Cardiac septum (tissue), 1 donor: ENCODE data around the gene NPTX1. TPM values are rescaled to one million over a fixed set of nuclear protein-coding genes. Genes with fewer than 3 reads are reported as not detected.

Experiments used
- DNase-seq: peaks from one replicate; pipeline ENCODE4 v3.0.0-alpha.2; 2020; ENCODE audit warnings: low spot score
- intact Hi-C: fragments of 100-400 bp; cut with DNase I; formaldehyde crosslinking; loops from one replicate; pipeline ENCODE4 v1.14.0; 2022
- total RNA-seq: library from RNA; stranded (reverse); fragmentation: NEBNext Ultra II Directional; extraction: Animal tissue kit (Norgen Biotek cat#: 25700); gene quantifications from one replicate; pipeline ENCODE4 v1.2.1, GENCODE V29; 2021
- donor health status: DM: no; HTN: no; CAD: no.

The NPTX1 gene
- total RNA-seq, 1 donor from 2014 or later, result 0.62 TPM

GRCh38 chr17:80464486-80464885, 11.9 kb downstream of the NPTX1 start:
- no peak for DNase-seq
- intact Hi-C loops, result no loop called here

- intact Hi-C loops, result no loop called here
- no peak for DNase-seq
These were observed 12.5 kb downstream of the NPTX1 start for GRCh38 chr17:80463784-80464400.

GRCh38 chr17:80461528-80462160, 14.8 kb downstream of the NPTX1 start:
- DNase-seq, result no peak
- intact Hi-C loops, result no loop called here

DNA sequence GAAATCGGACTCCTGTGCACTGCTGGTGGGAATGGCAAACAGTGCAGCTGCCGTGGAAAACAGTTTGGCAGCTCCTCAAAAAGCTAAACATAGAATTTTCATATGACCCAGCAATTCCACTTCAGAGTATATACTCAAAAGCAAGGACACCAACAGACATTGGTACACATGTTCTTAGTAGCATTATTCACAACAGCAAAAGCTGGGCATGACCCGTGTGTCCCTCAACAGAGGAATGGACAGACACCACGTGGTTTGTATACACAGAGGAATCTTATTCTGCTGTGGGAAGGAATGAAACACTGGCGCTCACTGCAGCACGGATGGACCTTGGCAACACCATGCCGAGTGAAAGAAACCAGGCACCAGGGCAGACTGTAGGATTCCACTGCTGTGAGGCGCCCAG, 16.0 kb downstream of the NPTX1 start:
- intact Hi-C loops, result no loop called here
- DNase-seq, result no peak

DNA sequence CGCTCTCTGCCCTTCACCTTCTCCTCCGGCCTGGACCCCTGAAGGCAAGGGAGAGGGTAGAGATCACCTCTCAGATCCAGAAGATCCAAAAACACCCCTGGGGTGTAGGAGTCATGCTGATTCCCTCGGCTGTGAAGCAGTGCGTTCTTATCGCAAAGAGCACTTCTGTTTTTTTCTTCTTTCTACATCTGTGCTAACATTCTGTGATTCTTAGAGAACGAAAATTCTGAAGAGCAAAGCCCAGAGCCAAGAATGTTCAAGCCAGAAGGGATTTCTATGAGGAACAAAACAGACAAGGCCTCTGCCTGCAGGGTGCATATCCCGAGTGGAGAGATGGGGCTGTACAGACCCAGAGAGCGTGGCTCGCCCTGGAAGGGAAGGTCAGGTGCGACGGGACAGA, 17.2 kb downstream of the NPTX1 start:
- no peak for DNase-seq
- intact Hi-C loops, result loop anchor here (10.0 kb wide), 1 partner anchor 406 kb away; no protein-coding TSS in a partner anchor

GRCh38 chr17:80458016-80458415, 18.4 kb downstream of the NPTX1 start:
- intact Hi-C loops, result loop anchor here (10.0 kb wide), 1 partner anchor 407 kb away; no protein-coding TSS in a partner anchor
- no peak for DNase-seq

DNA sequence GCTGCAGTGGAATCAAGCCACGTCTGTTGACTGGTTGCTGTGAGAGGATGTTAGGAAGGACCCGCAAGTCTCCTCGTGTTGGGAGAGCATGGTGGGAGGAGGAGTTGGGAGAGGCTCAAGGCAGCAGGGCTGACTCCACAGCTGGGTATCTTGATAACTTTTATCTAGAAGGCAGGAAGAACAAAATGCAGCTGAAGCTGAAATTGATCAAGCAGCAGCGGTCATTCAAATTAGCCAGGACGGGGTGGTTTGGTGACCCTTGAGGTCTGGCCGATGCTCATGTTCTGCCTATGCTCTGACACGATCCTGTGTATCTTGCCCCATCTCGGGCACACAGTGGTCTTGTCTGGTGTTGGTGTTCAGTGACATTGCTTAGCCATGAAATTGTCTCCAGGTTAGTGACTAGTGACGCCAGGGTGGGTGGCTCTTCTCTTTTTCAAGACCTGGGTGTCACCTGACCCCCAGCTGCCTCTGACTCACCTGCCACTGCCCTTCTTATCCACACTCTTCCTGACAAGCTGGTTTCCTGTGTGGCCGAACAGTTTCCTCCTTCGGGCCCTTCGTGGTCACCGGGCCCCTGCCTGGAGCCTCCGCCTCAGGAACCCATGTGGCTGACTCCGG, 19.1 kb downstream of the NPTX1 start:
- intact Hi-C loops, result loop anchor here (10.0 kb wide), 1 partner anchor 407 kb away; no protein-coding TSS in a partner anchor
- DNase-seq, result no peak

DNA sequence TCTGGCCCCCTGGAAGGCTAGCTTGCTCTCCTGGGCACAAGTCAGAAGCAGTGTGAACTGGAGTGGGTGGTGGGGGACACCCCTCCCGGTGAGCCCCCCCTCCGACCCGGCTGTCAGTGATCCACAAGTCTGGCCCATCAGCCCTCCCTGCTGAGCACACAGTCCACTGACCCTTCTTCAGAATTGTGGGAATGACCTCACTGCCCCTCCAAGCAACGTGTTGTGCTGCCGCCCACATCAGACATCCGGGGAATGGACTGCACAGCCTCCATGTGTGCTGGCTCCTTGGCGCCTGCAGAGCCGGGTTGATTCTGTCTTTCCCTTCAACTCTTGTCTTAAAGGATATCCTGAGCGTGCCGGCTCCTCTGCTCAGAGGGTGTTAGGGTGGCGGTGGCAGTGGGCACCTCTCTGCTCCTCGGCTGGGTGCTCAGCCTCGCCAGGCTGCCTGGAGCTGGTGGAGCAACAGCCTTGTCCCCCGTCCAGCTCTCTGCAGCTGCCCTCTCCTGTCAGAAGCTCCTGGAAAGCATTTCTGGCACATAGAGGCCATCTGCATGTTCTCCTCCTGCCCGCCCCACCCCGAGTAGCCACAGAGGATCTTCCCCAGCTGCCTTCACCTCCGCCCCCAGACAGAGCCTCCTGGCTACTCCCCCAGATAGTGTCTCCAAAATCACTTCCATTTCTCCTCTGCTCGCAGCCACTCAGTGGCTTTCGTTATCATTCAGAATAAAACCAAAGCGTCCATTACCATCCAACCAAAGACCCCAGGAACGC, 19.8 kb downstream of the NPTX1 start:
- DNase-seq, result no peak
- intact Hi-C loops, result loop anchor here (10.0 kb wide), 1 partner anchor 408 kb away; no protein-coding TSS in a partner anchor

DNA sequence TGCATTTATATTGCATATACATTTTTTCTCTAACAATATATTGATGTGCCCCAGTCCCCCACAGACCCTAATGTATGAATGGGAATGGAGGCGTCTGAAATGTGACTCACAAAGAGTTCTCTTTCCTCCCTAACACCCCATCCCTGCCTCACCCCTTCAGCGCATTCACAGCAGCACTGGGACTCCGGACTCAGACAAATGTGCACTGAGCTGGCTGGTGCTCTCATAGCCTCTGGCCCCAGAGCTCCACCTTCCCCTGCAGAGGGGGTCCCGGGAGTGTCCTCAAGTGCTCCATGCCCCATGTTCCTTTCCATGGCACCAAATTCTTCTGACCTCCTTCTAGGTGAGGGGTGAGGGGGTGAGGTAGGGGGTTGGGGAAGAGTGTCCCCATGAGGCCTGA, 20.6 kb downstream of the NPTX1 start:
- no peak for DNase-seq
- intact Hi-C loops, result loop anchor here (2.0 to 10.0 kb wide), 2 partner anchors 89 to 409 kb away; partner anchors contain the start of gene RPTOR

GRCh38 chr17:80455336-80455710, 21.1 kb downstream of the NPTX1 start:
- no peak for DNase-seq
- intact Hi-C loops, result loop anchor here (2.0 to 10.0 kb wide), 2 partner anchors 89 to 409 kb away; partner anchors contain the start of gene RPTOR

- intact Hi-C loops, result loop anchor here (1.0 to 10.0 kb wide), 3 partner anchors 39 to 410 kb away; partner anchors contain the start of genes ENDOV and RPTOR
- peak; percentile 97 for DNase-seq
These were observed 21.7 kb downstream of the NPTX1 start for GRCh38 chr17:80454557-80455335.

DNA sequence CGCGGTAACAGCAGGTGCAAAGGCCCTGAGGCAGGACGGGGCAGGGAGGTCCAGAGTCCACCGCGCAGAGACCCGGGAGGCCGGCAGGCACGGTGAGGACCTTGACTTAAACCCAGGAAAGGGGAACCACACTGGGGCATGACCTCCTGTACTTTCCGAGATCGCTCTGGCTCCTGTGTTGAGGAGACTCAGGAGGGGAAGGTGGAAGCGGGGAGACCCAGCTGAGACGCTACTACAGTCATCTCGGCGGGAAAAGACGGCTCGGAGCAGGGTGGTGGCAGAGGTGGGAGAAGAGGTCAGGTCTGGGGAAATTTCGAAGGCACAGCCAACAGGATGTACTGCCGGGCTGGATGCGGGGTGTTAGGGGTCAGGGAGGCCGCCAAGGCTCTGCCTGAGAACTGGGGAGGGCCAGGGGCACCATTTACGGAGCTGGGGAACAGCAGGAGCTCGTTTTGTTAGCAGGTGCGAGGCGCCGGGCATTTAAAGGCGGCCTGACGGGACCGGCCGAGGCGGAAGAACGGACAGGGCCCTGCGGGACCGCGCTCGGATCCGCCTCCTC, 22.3 kb downstream of the NPTX1 start:
- intact Hi-C loops, result loop anchor here (1.0 to 10.0 kb wide), 3 partner anchors 39 to 411 kb away; partner anchors contain the start of genes ENDOV and RPTOR
- DNase-seq, result no peak

DNA sequence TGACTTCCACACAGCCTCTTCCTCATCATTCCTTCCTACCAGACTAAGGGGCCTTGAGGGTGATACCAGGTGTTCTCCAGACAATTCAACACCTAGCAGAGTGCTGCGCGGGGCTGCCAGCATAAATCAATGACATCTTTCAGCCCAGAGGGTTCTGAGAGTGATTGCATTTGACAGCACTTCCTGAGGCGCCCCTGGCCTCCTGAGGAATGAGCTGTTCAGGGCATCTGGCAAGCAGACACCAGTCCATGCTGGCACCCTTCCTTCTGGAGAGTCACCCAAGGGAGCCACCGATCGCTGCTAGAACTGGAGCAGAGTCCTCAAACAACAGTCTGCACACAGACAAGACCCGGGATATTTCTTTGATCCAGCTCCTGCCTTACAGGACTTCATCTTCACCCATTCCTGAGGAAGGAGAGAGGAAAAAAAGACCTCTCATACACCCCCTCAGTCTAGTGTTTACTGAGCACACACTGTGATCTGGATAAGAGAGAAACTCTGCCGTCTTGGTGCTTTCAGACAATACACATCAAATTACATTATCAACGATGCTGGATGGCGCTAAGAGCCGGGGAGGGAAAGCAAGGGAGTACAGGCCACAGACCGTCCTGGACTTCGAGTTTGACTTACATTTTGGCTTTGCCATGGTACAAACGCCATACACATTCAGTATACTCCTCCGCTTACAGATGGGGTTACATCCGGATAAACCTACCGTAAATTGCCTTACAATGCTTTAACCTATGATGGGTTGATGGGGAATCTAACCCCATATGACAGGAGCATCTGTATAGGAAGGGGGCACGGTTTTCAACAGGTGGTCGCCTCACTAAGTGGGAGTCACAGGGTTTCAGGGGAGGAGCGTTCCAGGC, 23.0 kb downstream of the NPTX1 start:
- intact Hi-C loops, result loop anchor here (10.0 kb wide), 1 partner anchor 411 kb away; no protein-coding TSS in a partner anchor
- DNase-seq, result no peak

DNA sequence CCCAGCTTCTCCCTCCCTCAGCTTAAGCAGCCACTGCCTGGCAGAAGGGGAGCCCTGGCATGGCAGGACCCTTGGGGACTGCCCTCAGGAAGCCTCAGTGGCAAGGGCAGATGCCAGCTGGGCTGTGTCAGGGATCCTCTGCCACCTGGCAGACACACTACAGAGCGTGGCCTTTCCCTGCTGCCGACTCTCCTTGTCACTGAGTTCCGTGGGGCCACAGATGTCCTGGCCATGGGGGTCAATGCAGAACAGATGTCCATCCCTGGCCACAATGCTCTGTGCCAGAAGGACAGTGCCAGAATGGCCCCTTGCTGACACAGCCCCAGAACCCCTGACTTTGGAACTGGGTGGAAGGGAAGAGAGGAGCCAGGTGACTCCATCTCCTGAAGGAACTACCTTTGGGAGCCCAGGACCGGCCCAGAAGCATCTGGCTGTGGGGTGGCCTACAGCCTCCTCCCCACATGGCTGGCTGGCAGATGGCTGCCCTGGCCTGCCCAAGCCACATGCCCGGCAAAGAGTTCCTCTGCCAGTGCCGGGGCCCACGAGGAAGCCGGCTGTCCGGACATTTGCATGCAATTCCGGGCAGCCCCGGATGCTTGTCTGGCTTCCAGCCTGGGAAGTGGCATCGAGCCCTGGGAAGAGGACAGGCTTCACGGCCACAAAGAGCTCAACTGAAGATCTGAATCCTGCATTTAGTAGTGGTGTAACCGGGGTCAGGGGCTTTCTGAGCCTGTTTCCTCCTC, 24.1 kb downstream of the NPTX1 start:
- intact Hi-C loops, result loop anchor here (10.0 kb wide), 1 partner anchor 412 kb away; no protein-coding TSS in a partner anchor
- no peak for DNase-seq

DNA sequence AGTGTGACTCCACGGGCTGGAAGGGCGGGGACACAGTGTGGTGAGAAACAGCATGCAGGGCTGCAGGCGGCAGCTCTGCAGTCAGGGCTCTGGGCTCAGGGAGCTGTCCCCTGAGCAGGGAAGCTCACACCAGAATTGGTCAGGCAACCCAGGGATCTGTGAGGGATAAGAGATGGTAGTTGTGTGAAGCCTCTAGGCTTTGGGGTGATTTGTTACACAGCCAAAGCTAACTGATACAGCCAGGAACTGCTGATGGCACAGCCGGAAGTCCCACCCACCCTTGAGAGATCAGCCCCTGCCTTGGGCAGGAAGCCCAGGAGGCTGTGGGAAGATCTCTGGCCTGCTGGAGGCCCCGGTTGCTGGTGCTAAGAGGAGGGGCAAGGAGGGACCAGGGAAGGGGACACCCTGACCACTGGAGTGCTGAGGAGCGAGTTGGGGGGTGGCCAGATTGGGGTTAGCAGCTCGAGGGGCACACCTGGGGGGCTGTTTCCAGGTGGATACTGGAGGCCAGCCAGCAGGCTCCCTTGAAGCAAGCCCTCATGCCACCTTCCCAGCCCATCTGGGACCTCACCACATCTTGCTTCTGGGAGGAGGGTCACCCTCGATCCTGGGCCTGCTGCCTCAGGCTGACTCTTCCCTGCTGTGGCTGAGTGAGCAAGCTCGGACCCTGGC, 25.2 kb downstream of the NPTX1 start:
- DNase-seq, result no peak
- intact Hi-C loops, result loop anchor here (10.0 kb wide), 1 partner anchor 414 kb away; no protein-coding TSS in a partner anchor

DNA sequence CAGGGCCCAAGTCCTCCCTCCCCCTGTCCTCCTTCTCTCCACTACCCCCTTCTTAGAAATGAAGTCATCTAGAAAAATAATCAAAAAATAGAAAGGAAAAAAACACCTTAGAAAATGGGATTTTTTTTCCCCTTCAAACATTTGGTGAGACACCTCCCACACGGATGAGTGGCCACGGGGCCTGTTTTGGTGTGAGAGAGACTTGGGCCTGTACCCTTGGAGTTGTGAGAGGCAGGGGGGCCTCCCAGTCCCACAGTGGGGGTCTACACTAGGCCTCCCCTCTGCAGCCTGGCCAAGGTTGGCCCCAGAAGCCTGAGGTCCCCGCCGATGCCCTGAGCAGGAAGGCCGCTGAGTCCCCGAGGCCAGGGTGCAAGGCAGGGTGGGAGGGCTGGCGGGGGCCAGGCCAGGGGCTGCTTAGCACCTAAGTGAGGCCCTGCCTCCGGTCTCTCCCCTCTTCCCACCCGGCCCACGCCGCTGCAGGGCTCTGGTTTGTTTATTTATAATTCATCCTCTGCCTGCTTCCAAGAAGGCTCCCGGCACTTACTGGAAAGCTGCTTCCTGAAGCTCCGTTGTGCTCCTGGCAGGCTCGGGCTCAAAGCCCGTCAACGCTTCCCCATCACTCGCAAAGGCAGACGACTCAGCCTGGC, 26.4 kb downstream of the NPTX1 start:
- no peak for DNase-seq
- intact Hi-C loops, result loop anchor here (10.0 kb wide), 1 partner anchor 415 kb away; no protein-coding TSS in a partner anchor
